Aortic smooth muscle cell (primary cell): ENCODE measurements around the gene MRLN. TPM values are rescaled to one million over a fixed set of nuclear protein-coding genes. Genes with fewer than 3 reads are reported as not detected.

Experiments used
- total RNA-seq: library from RNA; depleted of rRNA; stranded (reverse); fragments of >200 nt; gene quantifications from 2 replicates; pipeline ENCODE4 v1.2.3, GENCODE V29; 2014

Gene MRLN
- total RNA-seq: 0.12 TPM in 1 of 2 replicates, not detected in the other

GRCh38 chr10:59753267-59753666, at the start of gene MRLN:
Gene MRLN (minus strand): TSS chr10:59753455.

GRCh38 chr10:59709395-59710125, 43.7 kb downstream of the MRLN start, which contains the start of gene SLC16A9:
Gene SLC16A9 (minus strand): TSS chr10:59709850. CDS start chr10:59684291, 25,559 bp downstream.

Other genes with a start within 250 kb of the MRLN start
- gene SLC16A9, start 43.6 kb downstream of the MRLN start, total RNA-seq: 4.9 and 5.0 TPM in 2 replicates
- 20.3 and 33.0 TPM in 2 replicates for gene CCDC6, start 153.1 kb upstream of the MRLN start, total RNA-seq